Parathyroid adenoma (tissue), 2 donors: ENCODE data around the gene MSMP.

Experiments
- H2AFZ ChIP-seq: fragments of 300-600 bp; sonication (generic); one replicate; pipeline ENCODE4 v1.7.0; 2017; ENCODE audit warnings: antibody characterized with exemption, mild to moderate bottlenecking
- H3K27ac ChIP-seq: fragments of 300-600 bp; sonication (generic); one replicate; pipeline ENCODE4 v1.7.0; 2017
- H3K27me3 ChIP-seq: fragments of 300-600 bp; sonication (generic); one replicate; pipeline ENCODE4 v1.7.0; 2017; ENCODE audit warnings: low read length; ENCODE audit not compliant: control insufficient read depth, insufficient read depth
- H3K36me3 ChIP-seq: fragments of 300-600 bp; sonication (generic); one replicate; pipeline ENCODE4 v1.7.0; 2017; ENCODE audit warnings: low read length; ENCODE audit not compliant: control insufficient read depth, insufficient read depth
- H3K4me1 ChIP-seq: fragments of 300-600 bp; sonication (generic); one replicate; pipeline ENCODE4 v1.7.0; 2017; ENCODE audit warnings: control low read depth
- H3K4me2 ChIP-seq: fragments of 300-600 bp; sonication (generic); one replicate; pipeline ENCODE4 v1.7.0; 2017; ENCODE audit warnings: low read length
- H3K4me3 ChIP-seq: fragments of 300-600 bp; sonication (generic); one replicate; pipeline ENCODE4 v1.7.0; 2017; ENCODE audit warnings: low read depth, low read length
- H3K79me2 ChIP-seq: fragments of 300-600 bp; sonication (generic); one replicate; pipeline ENCODE4 v1.7.0; 2017; ENCODE audit warnings: control low read depth
- H3K9ac ChIP-seq: fragments of 300-600 bp; sonication (generic); one replicate; pipeline ENCODE4 v1.7.0; 2017; ENCODE audit warnings: mild to moderate bottlenecking
- H3K9me3 ChIP-seq: fragments of 300-600 bp; sonication (generic); one replicate; pipeline ENCODE4 v1.7.0; 2017; ENCODE audit warnings: low read length; ENCODE audit not compliant: control insufficient read depth
- TF ChIP-seq, protein P1 (sequence below): fragments of 300-600 bp; sonication (generic); IDR thresholded peaks from one replicate; pipeline ENCODE4 v1.7.0; 2017; ENCODE audit warnings: antibody characterized with exemption, mild to moderate bottlenecking
- donor health status: primary hyperparathyroidism.

The MSMP gene

DNA sequence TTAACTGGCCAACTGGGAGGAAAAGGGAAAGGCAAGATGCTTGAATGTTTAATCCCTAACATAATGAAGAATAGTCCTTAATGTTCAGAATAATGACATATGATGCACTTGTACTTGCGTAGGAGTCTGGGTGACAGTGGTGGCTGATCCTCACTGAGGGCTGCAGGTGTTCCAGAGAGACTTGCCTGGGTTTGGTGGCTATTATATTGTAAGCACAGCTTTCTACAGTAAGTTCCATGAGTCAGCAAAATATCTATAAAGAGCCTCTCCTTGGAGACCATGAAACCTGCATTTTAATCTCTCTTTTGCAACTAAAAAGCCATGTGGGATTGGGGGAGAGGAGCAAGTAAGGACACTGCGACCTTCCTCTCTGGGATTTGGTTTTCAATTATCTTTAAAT is 35.5 kb upstream of the MSMP start:
- no peaks in the 10 kb centered on the region for H3K36me3 ChIP-seq
- TF ChIP-seq, protein P1, sequence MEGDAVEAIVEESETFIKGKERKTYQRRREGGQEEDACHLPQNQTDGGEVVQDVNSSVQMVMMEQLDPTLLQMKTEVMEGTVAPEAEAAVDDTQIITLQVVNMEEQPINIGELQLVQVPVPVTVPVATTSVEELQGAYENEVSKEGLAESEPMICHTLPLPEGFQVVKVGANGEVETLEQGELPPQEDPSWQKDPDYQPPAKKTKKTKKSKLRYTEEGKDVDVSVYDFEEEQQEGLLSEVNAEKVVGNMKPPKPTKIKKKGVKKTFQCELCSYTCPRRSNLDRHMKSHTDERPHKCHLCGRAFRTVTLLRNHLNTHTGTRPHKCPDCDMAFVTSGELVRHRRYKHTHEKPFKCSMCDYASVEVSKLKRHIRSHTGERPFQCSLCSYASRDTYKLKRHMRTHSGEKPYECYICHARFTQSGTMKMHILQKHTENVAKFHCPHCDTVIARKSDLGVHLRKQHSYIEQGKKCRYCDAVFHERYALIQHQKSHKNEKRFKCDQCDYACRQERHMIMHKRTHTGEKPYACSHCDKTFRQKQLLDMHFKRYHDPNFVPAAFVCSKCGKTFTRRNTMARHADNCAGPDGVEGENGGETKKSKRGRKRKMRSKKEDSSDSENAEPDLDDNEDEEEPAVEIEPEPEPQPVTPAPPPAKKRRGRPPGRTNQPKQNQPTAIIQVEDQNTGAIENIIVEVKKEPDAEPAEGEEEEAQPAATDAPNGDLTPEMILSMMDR, result no peak
- no peaks in the 10 kb centered on the region for H3K9me3 ChIP-seq
- no peak overlapping the region for H3K27ac ChIP-seq
- H3K27me3 ChIP-seq, result no peaks in the 10 kb centered on the region
- no peak overlapping the region for H3K4me2 ChIP-seq
- no peak overlapping the region for H2AFZ ChIP-seq
- H3K4me1 ChIP-seq, result no peaks in the 10 kb centered on the region
- H3K9ac ChIP-seq, result no peak overlapping the region
- H3K4me3 ChIP-seq, result no peak overlapping the region
- no peaks in the 10 kb centered on the region for H3K79me2 ChIP-seq

DNA sequence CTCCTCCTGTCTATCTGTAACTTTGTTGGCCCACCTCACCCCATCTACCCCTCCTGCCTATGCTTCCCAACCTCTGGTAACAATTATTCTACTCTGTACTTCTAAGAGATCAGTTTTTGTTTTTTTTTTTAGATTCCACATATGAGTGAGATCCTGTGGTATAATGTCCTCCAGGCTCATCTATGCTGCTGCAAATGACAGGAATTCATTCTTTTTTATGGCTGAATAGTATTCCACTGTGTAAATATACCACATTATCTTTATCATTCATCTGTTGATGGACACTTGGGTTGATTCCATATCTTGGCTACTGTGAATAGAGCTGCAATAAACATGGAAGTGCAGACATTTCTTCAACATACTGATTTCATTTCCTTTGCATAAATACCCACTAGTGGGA is 29.3 kb upstream of the MSMP start:
- Histone ChIP-seq H3K4me3 (no peak overlapping the region), H3K27ac (no peak overlapping the region), H3K79me2 (no peaks in the 10 kb centered on the region), H3K9ac (no peak overlapping the region), H3K36me3 (no peaks in the 10 kb centered on the region), H3K27me3 (no peaks in the 10 kb centered on the region), H3K4me1 (no peaks in the 10 kb centered on the region), H2AFZ (no peak overlapping the region), H3K9me3 (no peaks in the 10 kb centered on the region), H3K4me2 (no peak overlapping the region)
- TF ChIP-seq, protein P1, result no peak

DNA sequence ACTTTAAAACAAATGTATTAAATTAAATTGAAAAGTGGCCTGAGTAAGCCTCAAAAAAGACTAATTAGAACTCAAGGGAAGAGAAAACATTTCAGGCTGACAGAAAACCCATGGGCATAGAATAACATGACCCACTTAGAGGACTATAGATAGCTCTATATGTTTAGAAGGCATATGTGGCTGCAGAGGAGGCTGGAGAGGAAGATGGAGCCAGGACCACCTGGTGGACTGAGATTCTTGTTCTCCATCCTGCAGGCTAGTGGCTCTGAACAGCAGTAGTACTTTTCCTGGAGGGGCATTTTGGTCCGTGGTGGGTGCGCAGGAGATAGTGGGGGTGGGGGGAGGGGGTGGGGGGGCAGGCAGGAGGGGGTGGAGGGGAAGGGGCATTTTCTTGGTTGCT is 27.0 kb upstream of the MSMP start:
- no peaks in the 10 kb centered on the region for H3K27me3 ChIP-seq
- no peak overlapping the region for H3K4me3 ChIP-seq

DNA sequence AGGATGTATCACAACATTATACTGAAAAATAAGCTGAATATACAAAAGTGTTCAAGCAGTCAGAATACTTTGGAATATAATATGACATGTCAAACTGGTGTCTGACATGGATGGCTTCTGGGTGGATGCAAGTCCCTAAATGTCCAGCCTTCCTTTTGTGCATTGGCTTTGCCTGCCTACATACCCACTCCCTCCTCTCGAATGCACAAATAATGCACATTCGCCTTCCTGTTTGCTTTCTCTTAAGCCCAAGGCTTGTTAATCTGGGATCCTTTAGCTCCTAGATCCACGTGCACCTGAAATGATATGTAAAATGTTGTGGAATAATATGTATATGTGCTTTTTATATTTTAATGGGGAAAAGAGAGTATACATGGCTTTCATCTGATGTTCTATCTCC is 24.4 kb upstream of the MSMP start:
- TF ChIP-seq, protein P1, result no peak
- Histone ChIP-seq H3K27me3 (no peaks in the 10 kb centered on the region), H3K36me3 (no peaks in the 10 kb centered on the region)

More for the DNA sequence above, 27.0 kb upstream of the MSMP start:
- H3K4me2 ChIP-seq, result no peak overlapping the region
- H3K9ac ChIP-seq, result no peak overlapping the region
- no peak overlapping the region for H3K27ac ChIP-seq
- H3K9me3 ChIP-seq, result no peaks in the 10 kb centered on the region
- H3K79me2 ChIP-seq, result no peaks in the 10 kb centered on the region
- TF ChIP-seq, protein P1, result no peak
- H3K4me1 ChIP-seq, result no peaks in the 10 kb centered on the region
- no peaks in the 10 kb centered on the region for H3K36me3 ChIP-seq
- no peak overlapping the region for H2AFZ ChIP-seq

DNA sequence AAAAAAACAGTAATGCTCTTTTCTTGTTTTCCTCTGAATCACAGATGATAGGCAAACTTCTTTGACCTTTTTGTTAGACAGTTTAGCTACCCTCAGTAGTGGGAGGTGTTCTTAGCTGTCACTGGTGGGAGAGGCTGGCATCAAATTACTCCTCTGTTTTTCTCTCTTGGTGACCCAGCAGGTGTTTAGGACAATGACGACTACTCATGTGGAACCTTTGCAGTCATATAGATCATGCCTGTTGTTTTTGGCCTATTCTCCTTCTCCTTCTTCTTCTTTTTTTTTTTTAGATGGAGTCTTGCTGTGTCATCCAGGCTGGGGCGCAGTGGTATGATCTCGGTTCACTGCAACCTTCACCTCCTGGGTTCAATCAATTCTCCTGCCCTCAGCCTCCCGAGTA is 21.9 kb upstream of the MSMP start:
- no peak overlapping the region for H2AFZ ChIP-seq
- H3K4me3 ChIP-seq, result no peak overlapping the region
- H3K27me3 ChIP-seq, result no peaks in the 10 kb centered on the region
- no peaks in the 10 kb centered on the region for H3K36me3 ChIP-seq
- no peaks in the 10 kb centered on the region for H3K79me2 ChIP-seq
- no peaks in the 10 kb centered on the region for H3K9me3 ChIP-seq
- TF ChIP-seq, protein P1, result no peak
- no peak overlapping the region for H3K27ac ChIP-seq
- no peak overlapping the region for H3K9ac ChIP-seq
- no peak overlapping the region for H3K4me2 ChIP-seq
- H3K4me1 ChIP-seq, result peaks cover 2% of the 10 kb centered on the region

More for the DNA sequence above, 24.4 kb upstream of the MSMP start:
- Histone ChIP-seq H3K27ac (no peak overlapping the region), H3K9me3 (no peaks in the 10 kb centered on the region), H2AFZ (no peak overlapping the region), H3K79me2 (no peaks in the 10 kb centered on the region), H3K4me2 (no peak overlapping the region), H3K9ac (no peak overlapping the region), H3K4me3 (no peak overlapping the region), H3K4me1 (no peaks in the 10 kb centered on the region)
